Kidney (tissue), 14 donors: ENCODE measurements around the gene CCPG1. TPM values are rescaled to one million over a fixed set of nuclear protein-coding genes. Genes with fewer than 3 reads are reported as not detected.
"Not testable (repeated sequence)": the region's sequence is repeated elsewhere in the genome, so short reads cannot be mapped to it uniquely, and the experiment has no call there.

Experiments used
- DNase-seq, 5 donors: peaks; one replicate each; pipeline ENCODE4 v3.0.0-alpha.2; 2013 to 2020
- FAIRE-seq: peaks from 2 replicates; lab custom pipeline; 2012; peaks lifted over from hg19 to GRCh38; lab: Jason Lieb, UNC
- H3K27ac ChIP-seq, 2 donors: one replicate each; pipeline ENCODE4 v1.7.0; 2013; ENCODE audit warnings: low read depth in 2 of 2, low read length in 2 of 2, inconsistent platforms in 1 of 2
- H3K27me3 ChIP-seq: one replicate; pipeline ENCODE4 v1.7.1; 2013; ENCODE audit warnings: low read length, inconsistent platforms; ENCODE audit not compliant: control insufficient read depth, insufficient read depth
- H3K36me3 ChIP-seq, 3 donors: one replicate each; pipeline versions ENCODE4 v1.7.0 to v1.7.1; 2013; ENCODE audit warnings: low read length in 3 of 3, control low read depth in 1 of 3, inconsistent platforms in 1 of 3; ENCODE audit not compliant: insufficient read depth in 3 of 3, control insufficient read depth in 2 of 3
- H3K4me1 ChIP-seq, 3 donors: one replicate each; pipeline versions ENCODE4 v1.7.0 to v1.7.1; 2013; ENCODE audit warnings: low read length in 3 of 3, inconsistent platforms in 1 of 3, low read depth in 1 of 3; ENCODE audit not compliant: control insufficient read depth in 2 of 3, insufficient read depth in 2 of 3
- H3K4me3 ChIP-seq, 3 donors: one replicate each; pipeline versions ENCODE4 v1.7.0 to v1.8.1; 2013; ENCODE audit warnings: low read length in 3 of 3, control low read depth in 1 of 3, inconsistent platforms in 1 of 3
- H3K9ac ChIP-seq, 3 donors: one replicate each; pipeline versions ENCODE4 v1.7.0 to v1.7.1; 2013; ENCODE audit warnings: low read length in 3 of 3, control low read depth in 1 of 3, inconsistent platforms in 1 of 3
- H3K9me3 ChIP-seq, 3 donors: one replicate each; pipeline versions ENCODE4 v1.7.0 to v1.7.1; 2013; ENCODE audit warnings: low read length in 3 of 3, control low read depth in 1 of 3, inconsistent platforms in 1 of 3; ENCODE audit not compliant: control insufficient read depth in 2 of 3, insufficient read depth in 1 of 3
- intact Hi-C: fragments of 100-400 bp; cut with DNase I; formaldehyde crosslinking; loops from one replicate; pipeline ENCODE4 v1.11.1; 2022
- polyA plus RNA-seq: library from polyadenylated mRNA; stranded (reverse); fragments of 350-450 nt; fragmentation: Illumina TruSeq; extraction: RNeasy Lipid Tissue Mini Kit (QIAGEN cat#74804); gene quantifications from one replicate; pipeline ENCODE4 v1.2.3, GENCODE V29; 2014; ENCODE audit warnings: low read depth, low replicate concordance; ENCODE audit not compliant: insufficient read depth
- total RNA-seq: library from RNA; stranded (reverse); fragmentation: NEBNext Ultra II Directional; extraction: Animal tissue kit (Norgen Biotek cat#: 25700); gene quantifications from one replicate; pipeline ENCODE4 v1.2.1, GENCODE V29; 2021
- TF ChIP-seq, protein P1 (sequence below): IDR thresholded peaks from 3 replicates; pipeline ENCODE4 v1.5.1; 2012; ENCODE audit warnings: mild to moderate bottlenecking, moderate library complexity, borderline replicate concordance; ENCODE audit not compliant: insufficient read depth; ENCODE audit errors: extremely low read depth
- donor health status: control.
- donor health status: control.
- donor health status: control.
- donor health status: control.
- donor health status: control.
- donor health status: DM: yes; HTN: yes; CAD: no.
- donor health status: Normal renal cell carcinoma (clear cell type).

The CCPG1 gene
- total and polyA plus RNA-seq, 2 donors from 2014 or later: 44.4 to 93.8 TPM

DNA sequence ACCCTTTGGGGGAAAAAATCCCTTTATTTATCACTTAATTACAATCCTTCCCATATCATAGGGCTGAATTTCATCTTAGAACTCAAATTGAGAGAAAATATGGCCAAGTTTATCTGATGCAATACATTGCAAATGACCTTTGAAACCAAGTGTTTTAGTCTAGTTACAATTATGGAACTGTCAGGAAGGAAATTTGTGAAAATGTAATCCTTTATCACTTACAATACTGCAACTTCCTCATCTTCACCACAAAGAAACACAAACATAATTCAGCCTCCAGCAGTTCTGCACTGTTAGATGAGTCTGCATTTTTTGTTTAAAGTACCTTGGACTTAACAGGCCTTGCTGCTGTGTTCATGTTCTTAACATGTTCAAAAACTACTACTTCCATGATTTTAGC is 4.6 kb downstream of the CCPG1 start:
- no peak overlapping the region for H3K27ac ChIP-seq
- H3K4me3 ChIP-seq: no peak overlapping the region
- no peaks in the 10 kb centered on the region for H3K9me3 ChIP-seq
- peak in 1 of 5 donors; percentile 12 for DNase-seq
- FAIRE-seq: no peak
- TF ChIP-seq, protein P1, sequence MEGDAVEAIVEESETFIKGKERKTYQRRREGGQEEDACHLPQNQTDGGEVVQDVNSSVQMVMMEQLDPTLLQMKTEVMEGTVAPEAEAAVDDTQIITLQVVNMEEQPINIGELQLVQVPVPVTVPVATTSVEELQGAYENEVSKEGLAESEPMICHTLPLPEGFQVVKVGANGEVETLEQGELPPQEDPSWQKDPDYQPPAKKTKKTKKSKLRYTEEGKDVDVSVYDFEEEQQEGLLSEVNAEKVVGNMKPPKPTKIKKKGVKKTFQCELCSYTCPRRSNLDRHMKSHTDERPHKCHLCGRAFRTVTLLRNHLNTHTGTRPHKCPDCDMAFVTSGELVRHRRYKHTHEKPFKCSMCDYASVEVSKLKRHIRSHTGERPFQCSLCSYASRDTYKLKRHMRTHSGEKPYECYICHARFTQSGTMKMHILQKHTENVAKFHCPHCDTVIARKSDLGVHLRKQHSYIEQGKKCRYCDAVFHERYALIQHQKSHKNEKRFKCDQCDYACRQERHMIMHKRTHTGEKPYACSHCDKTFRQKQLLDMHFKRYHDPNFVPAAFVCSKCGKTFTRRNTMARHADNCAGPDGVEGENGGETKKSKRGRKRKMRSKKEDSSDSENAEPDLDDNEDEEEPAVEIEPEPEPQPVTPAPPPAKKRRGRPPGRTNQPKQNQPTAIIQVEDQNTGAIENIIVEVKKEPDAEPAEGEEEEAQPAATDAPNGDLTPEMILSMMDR: no peak
- no peak overlapping the region for H3K9ac ChIP-seq
- no peaks in the 10 kb centered on the region for H3K36me3 ChIP-seq
- peaks cover 0 to 7% (median 0%) of the 10 kb centered on the region in 3 donors for H3K4me1 ChIP-seq
- no peaks in the 10 kb centered on the region for H3K27me3 ChIP-seq
- intact Hi-C loops: no loop called here

DNA sequence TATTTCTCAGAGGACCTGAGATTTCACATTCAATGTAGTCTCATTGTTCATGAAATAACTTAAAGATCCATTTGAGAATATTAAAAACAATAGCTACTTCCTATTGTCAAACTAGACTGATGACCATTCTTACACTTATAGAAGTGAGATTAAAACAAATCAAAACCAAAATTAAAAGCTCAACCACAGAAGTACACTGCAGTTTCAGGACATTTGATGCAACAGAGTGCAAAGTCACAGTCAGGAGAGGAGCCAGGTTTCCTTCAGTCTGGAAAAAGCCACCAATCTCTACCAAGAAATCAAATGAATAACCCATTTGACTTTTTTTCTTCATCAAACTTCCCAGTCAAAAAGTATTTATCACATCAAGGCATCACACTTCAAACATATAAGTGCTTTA is 5.5 kb downstream of the CCPG1 start:
- FAIRE-seq: no peak
- Histone ChIP-seq H3K4me3 (no peak overlapping the region), H3K4me1 (peaks cover 0 to 7% (median 0%) of the 10 kb centered on the region in 3 donors), H3K9ac (no peak overlapping the region), H3K27ac (no peak overlapping the region), H3K9me3 (no peaks in the 10 kb centered on the region), H3K36me3 (no peaks in the 10 kb centered on the region), H3K27me3 (no peaks in the 10 kb centered on the region)
- TF ChIP-seq, protein P1: no peak
- DNase-seq: no peak
- intact Hi-C loops: no loop called here

DNA sequence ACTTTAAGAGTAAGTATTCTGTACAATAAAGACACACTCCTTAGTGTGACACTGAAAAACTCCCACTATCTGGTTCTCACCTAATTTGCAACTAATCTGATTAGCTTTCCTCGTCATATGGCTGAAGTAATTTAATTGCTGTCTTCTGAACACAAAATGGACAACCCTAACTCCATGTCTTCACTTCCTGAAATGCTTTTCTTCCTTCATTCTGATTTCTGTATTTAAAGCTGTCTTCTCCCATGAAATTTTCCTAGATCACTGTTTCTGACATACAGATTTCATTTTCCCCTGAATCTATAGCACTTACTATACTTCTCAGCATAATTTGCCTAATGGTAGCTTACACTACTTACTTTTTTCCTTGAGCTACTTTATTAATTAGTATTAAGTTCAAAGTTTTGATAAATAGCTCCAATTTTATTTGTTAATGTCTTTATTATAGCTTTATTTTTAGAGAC is 6.3 kb downstream of the CCPG1 start:
- Histone ChIP-seq H3K27me3 (no peaks in the 10 kb centered on the region), H3K36me3 (no peaks in the 10 kb centered on the region), H3K27ac (no peak overlapping the region), H3K9me3 (no peaks in the 10 kb centered on the region), H3K4me1 (peaks cover 0 to 7% (median 0%) of the 10 kb centered on the region in 3 donors), H3K9ac (no peak overlapping the region), H3K4me3 (no peak overlapping the region)
- intact Hi-C loops: no loop called here
- DNase-seq (no peak), FAIRE-seq (no peak)
- TF ChIP-seq, protein P1: no peak

DNA sequence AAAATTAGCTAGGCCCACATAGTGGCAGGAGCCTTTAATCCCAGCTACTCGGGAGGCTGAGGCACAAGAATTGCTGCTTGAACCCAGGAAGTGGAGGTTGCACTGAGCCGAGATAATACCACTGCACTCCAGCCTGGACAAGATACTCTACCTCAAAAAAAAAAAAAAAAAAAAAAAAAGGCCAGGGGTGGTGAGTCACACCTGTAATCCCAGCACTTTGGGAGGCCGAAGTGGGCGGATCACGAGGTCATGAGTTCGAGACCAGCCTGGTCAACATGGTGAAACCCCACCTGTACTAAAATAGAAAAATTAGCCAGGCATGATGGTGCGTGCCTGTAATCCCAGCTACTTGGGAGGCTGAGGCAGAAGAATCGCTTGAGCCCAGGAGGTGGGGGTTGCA is 8.1 kb downstream of the CCPG1 start:
- H3K27me3 ChIP-seq, H3K36me3 ChIP-seq, H3K4me3 ChIP-seq, H3K9me3 ChIP-seq, intact Hi-C loops, DNase-seq, H3K27ac ChIP-seq, H3K9ac ChIP-seq, H3K4me1 ChIP-seq, FAIRE-seq: not testable (repeated sequence)
